IgD-negative memory B cell (primary cell): ENCODE data around the gene RNFT2. TPM values are rescaled to one million over a fixed set of nuclear protein-coding genes. Genes with fewer than 3 reads are reported as not detected.

Source experiments
- H3K27ac Mint-ChIP-seq, 3 donors: one replicate each; pipeline ENCODE4 v1.8.0; 2020 to 2022; ENCODE audit warnings: mild to moderate bottlenecking in 3 of 3, mixed read lengths in 3 of 3, moderate library complexity in 1 of 3
- H3K27me3 Mint-ChIP-seq: one replicate; pipeline ENCODE4 v1.8.0; 2021; ENCODE audit warnings: mixed read lengths
- H3K36me3 Mint-ChIP-seq: one replicate; pipeline ENCODE4 v1.8.0; 2020; ENCODE audit warnings: mild to moderate bottlenecking, mixed read lengths
- H3K4me1 Mint-ChIP-seq, 3 donors: one replicate each; pipeline ENCODE4 v1.8.0; 2020 to 2022; ENCODE audit warnings: mixed read lengths in 3 of 3, mild to moderate bottlenecking in 1 of 3
- H3K4me3 Mint-ChIP-seq, 4 donors: one replicate each; pipeline ENCODE4 v1.8.0; 2020 to 2022; ENCODE audit warnings: mild to moderate bottlenecking in 4 of 4, mixed read lengths in 4 of 4, moderate library complexity in 3 of 4
- H3K9me3 Mint-ChIP-seq, 3 donors: one replicate each; pipeline ENCODE4 v1.8.0; 2020 to 2021; ENCODE audit warnings: mixed read lengths in 3 of 3, mild to moderate bottlenecking in 1 of 3
- polyA plus RNA-seq: library from polyadenylated mRNA; unstranded; fragments of 300-500 nt; fragmentation: Illumina TruSeq; gene quantifications from one replicate; pipeline ENCODE4 v1.2.3, GENCODE V29; 2021

Gene RNFT2
- polyA plus RNA-seq, 1 donor from 2014 or later = 3.3 TPM

DNA sequence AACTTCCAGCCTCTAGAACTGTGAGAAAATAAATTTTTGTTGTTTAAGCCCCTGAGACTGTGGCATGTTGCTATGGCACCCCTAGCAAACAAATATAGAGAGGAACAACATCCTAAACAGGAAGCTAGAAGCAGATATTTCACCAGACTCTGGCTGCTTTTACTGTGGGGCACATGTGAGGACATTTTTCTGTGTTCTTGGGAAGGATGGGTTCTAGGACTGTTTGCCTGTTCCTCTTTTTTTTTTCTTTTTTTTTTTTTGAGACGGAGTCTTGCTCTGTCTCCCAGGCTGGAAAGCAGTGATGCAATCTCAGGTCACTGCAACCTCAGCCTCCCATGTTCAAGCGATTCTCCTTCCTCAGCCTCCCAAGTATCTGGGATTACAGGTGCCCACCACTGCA is 147.4 kb downstream of the RNFT2 start:
- H3K9me3 Mint-ChIP-seq = peaks cover 0 to 3% (median 2%) of the 10 kb centered on the region in 3 donors
- H3K27ac Mint-ChIP-seq = peak overlapping the region in 2 of 3 donors; percentile 78 to 87
- H3K36me3 Mint-ChIP-seq = no peaks in the 10 kb centered on the region
- peaks cover 30% of the 10 kb centered on the region for H3K27me3 Mint-ChIP-seq
- peak overlapping the region in 1 of 4 donors; percentile 67 for H3K4me3 Mint-ChIP-seq
- peaks cover 9 to 18% (median 16%) of the 10 kb centered on the region in 3 donors for H3K4me1 Mint-ChIP-seq

DNA sequence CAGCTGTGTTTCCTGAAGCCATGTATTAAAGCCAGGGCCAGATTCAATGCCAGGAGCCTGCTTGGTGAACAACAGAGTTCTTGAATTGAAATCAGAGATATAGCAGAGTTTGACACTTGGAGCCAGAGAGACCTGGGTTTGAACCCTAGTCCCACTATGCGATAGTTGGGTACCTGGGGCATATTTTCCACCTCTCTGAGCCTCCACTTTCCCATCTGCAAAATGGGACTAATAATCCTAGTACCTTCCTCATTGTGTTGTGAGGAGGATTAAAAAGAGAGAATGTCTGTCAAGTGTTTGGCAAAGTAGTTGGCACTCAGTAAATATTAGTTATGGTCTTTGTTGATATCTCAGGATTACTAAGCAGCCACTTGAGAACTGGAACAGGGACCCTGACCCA is 149.1 kb downstream of the RNFT2 start:
- peaks cover 0 to 3% (median 2%) of the 10 kb centered on the region in 3 donors for H3K9me3 Mint-ChIP-seq
- H3K27ac Mint-ChIP-seq = no peak overlapping the region
- peaks cover 2% of the 10 kb centered on the region for H3K36me3 Mint-ChIP-seq
- H3K27me3 Mint-ChIP-seq = peaks cover 22% of the 10 kb centered on the region
- H3K4me1 Mint-ChIP-seq = peaks cover 9 to 12% (median 9%) of the 10 kb centered on the region in 3 donors
- no peak overlapping the region for H3K4me3 Mint-ChIP-seq

DNA sequence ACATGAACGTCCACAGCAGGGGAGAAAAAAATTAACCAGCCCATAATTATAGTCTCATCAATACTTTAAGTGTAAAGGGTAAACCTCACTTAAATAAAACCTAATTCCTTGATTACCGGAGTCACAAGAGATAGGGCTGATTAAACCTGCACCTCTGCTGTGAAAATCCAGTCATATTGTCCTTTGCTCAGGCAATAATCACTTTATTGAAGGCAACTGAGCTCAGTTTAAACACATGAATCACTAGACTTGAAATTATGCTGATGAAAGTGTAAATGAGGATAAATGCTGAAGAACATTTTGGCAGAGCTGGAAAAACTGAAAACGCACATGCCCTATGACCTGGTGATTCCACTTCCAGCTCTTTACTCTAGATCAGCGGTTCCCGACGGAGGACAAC is 149.8 kb downstream of the RNFT2 start:
- peaks cover 2% of the 10 kb centered on the region for H3K36me3 Mint-ChIP-seq
- H3K27me3 Mint-ChIP-seq = peaks cover 18% of the 10 kb centered on the region
- no peak overlapping the region for H3K4me3 Mint-ChIP-seq
- peaks cover 0 to 3% (median 2%) of the 10 kb centered on the region in 3 donors for H3K9me3 Mint-ChIP-seq
- H3K4me1 Mint-ChIP-seq = peaks cover 4 to 5% (median 4%) of the 10 kb centered on the region in 3 donors
- H3K27ac Mint-ChIP-seq = no peak overlapping the region

GRCh38 chr12:116890330-116890729 is 152.2 kb downstream of the RNFT2 start:
- Mint-ChIP-seq H3K36me3 (peaks cover 2% of the 10 kb centered on the region), H3K4me1 (peaks cover 2 to 3% (median 3%) of the 10 kb centered on the region in 3 donors), H3K27ac (no peak overlapping the region), H3K4me3 (no peak overlapping the region), H3K9me3 (peaks cover 0 to 2% (median 2%) of the 10 kb centered on the region in 3 donors), H3K27me3 (peaks cover 15% of the 10 kb centered on the region)

DNA sequence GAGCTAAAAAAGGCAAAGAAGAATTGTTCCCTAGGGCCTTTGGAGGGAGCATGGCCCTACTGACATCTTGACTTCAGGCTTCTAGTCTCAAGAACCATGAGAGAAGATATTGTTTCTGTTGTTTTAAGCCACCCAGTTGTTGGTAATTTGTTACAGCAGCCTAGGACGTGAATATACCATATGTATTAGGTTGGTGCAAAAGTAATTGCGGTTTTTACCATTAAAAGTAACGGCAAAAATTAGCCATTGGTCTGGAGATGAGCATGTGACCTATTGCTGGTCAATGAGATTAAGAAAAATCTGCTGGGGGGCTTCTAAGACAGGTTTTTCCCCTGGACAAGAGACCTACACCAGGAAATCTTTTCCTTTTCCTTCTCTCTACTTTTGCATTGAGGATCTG is 152.9 kb downstream of the RNFT2 start:
- H3K27me3 Mint-ChIP-seq = peaks cover 9% of the 10 kb centered on the region
- H3K36me3 Mint-ChIP-seq = peaks cover 2% of the 10 kb centered on the region
- H3K9me3 Mint-ChIP-seq = peaks cover 0 to 2% (median 2%) of the 10 kb centered on the region in 3 donors
- H3K4me3 Mint-ChIP-seq = no peak overlapping the region
- H3K4me1 Mint-ChIP-seq = peaks cover 0 to 2% (median 0%) of the 10 kb centered on the region in 3 donors
- no peak overlapping the region for H3K27ac Mint-ChIP-seq

DNA sequence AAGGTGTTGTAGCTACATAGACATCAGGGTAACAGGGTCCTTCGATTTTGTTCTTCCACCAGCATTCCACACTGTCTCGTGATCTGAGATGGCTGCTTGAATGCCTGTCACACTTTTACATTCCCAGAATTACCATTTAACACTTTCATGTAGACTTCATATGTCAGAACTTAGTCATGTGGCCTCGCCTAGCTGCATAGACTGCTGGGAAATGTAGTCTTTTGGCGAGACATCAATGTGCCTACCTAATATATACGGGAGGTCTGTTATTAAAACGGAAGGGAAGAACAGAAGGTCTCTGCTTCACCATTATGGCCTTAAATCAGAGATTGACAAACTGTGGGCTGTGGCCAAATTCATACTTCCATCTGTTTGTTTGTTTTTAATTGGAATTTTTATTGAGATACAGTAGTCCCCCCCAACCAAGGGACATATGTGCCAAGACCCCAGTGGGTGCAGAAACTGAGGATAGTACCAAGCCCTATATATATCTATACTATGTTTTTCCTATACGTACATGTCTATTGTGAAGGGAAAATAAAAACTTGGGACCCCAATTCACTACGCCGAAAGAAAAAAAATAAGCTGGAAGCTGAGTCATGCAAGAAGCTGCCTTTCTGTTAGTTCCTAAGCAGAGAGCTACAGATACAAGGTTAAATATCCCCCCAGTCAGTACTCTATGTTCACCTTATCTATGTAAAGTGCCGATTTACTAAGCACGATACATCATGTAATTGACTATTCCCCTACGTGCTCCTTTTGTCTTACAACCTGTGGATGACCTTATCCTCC is 154.4 kb downstream of the RNFT2 start:
- Mint-ChIP-seq H3K36me3 (peaks cover 2% of the 10 kb centered on the region), H3K27ac (no peak overlapping the region), H3K4me3 (no peak overlapping the region), H3K27me3 (peaks cover 5% of the 10 kb centered on the region), H3K9me3 (peaks cover 0 to 2% (median 2%) of the 10 kb centered on the region in 3 donors), H3K4me1 (peaks cover 0 to 2% (median 0%) of the 10 kb centered on the region in 3 donors)

DNA sequence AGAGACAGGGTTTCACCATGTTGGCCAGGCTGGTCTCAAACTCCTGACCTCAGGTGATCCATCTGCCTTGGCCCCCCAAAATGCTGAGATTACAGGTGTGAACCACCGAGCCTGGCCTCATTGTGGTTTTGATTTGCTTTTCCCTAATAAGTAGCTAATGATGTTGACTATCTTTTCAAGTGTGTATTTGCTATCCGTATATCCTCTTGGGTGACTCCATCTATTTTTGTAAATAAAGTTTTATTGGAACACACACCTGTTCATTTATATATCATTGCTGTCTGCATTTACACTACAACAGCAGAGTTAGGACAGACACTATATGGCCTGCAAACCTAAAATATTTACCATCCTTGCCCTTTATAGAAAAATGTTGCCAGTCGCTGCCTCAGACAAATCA is 156.8 kb downstream of the RNFT2 start:
- H3K4me1 Mint-ChIP-seq = peaks cover 0 to 3% (median 0%) of the 10 kb centered on the region in 3 donors
- H3K27me3 Mint-ChIP-seq = peaks cover 20% of the 10 kb centered on the region
- no peak overlapping the region for H3K4me3 Mint-ChIP-seq
- H3K27ac Mint-ChIP-seq = no peak overlapping the region
- H3K9me3 Mint-ChIP-seq = peaks cover 0 to 2% (median under 1%) of the 10 kb centered on the region in 3 donors
- peaks cover 2% of the 10 kb centered on the region for H3K36me3 Mint-ChIP-seq

- no peak overlapping the region for H3K27ac Mint-ChIP-seq
- H3K4me3 Mint-ChIP-seq = no peak overlapping the region
- H3K4me1 Mint-ChIP-seq = peaks cover 0 to 3% (median 0%) of the 10 kb centered on the region in 3 donors
- peaks cover 25% of the 10 kb centered on the region for H3K27me3 Mint-ChIP-seq
- H3K36me3 Mint-ChIP-seq = no peaks in the 10 kb centered on the region
- H3K9me3 Mint-ChIP-seq = peaks cover 0 to 2% (median 0%) of the 10 kb centered on the region in 3 donors
Measured at GRCh38 chr12:116896411-116896924, 158.4 kb downstream of the RNFT2 start.

GRCh38 chr12:116897476-116897875 is 159.4 kb downstream of the RNFT2 start:
- H3K9me3 Mint-ChIP-seq = peaks cover 0 to 4% (median 0%) of the 10 kb centered on the region in 3 donors
- H3K27ac Mint-ChIP-seq = no peak overlapping the region
- H3K27me3 Mint-ChIP-seq = peaks cover 31% of the 10 kb centered on the region
- H3K4me3 Mint-ChIP-seq = no peak overlapping the region
- H3K4me1 Mint-ChIP-seq = peaks cover 0 to 3% (median 0%) of the 10 kb centered on the region in 3 donors
- H3K36me3 Mint-ChIP-seq = peaks cover 2% of the 10 kb centered on the region

- no peak overlapping the region for H3K27ac Mint-ChIP-seq
- H3K9me3 Mint-ChIP-seq = peaks cover 0 to 4% (median 0%) of the 10 kb centered on the region in 3 donors
- H3K27me3 Mint-ChIP-seq = peaks cover 32% of the 10 kb centered on the region
Measured at GRCh38 chr12:116898669-116899068, 160.6 kb downstream of the RNFT2 start.

DNA sequence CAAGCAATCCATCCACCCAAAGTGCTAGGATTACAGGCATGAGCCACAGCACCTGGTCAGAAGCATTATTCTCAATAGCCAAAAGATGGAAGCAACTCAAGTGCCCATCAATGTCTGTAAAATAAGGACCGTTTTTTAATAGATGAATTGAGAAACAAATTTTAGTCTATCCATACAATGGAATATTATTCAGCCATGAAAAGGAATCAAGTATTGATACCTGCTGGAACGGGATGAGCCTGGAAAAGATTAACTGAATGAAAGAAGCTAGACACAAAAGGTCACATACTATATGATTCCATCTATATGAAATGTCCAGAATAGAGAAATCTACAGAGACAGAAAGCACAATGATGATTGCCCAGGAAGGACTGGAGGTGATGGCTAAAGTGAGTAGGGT is 163.5 kb downstream of the RNFT2 start:
- peaks cover 0 to 4% (median 0%) of the 10 kb centered on the region in 3 donors for H3K9me3 Mint-ChIP-seq
- peaks cover 40% of the 10 kb centered on the region for H3K27me3 Mint-ChIP-seq
- H3K27ac Mint-ChIP-seq = no peak overlapping the region
- H3K4me1 Mint-ChIP-seq = peaks cover 0 to 1% (median 0%) of the 10 kb centered on the region in 3 donors
- no peak overlapping the region for H3K4me3 Mint-ChIP-seq
- peaks cover 6% of the 10 kb centered on the region for H3K36me3 Mint-ChIP-seq

More at GRCh38 chr12:116898669-116899068, 160.6 kb downstream of the RNFT2 start:
- Mint-ChIP-seq H3K4me3 (no peak overlapping the region), H3K4me1 (peaks cover 0 to 1% (median 0%) of the 10 kb centered on the region in 3 donors), H3K36me3 (peaks cover 3% of the 10 kb centered on the region)

Other genes with a start within 250 kb of the RNFT2 start
- gene MAP1LC3B2, start 178.9 kb upstream of the RNFT2 start, polyA plus RNA-seq = 6.9 TPM
- 33.0 TPM for gene SPRING1, start 246 bp upstream of the RNFT2 start, polyA plus RNA-seq
- gene HRK, start 143.1 kb downstream of the RNFT2 start, polyA plus RNA-seq = 3.7 TPM
- 11.3 TPM for gene FBXW8, start 172.6 kb downstream of the RNFT2 start, polyA plus RNA-seq